ENCODE results near the gene TNF. TPM values are rescaled to one million over a fixed set of nuclear protein-coding genes. Genes with fewer than 3 reads are reported as not detected.

TNF gene
- total RNA-seq, 1 donor from 2014 or later = not detected

GRCh38 chr6:31582230-31582643, 6.9 kb downstream of the TNF start, which contains the start of gene LTB:
Gene LTB, minus strand, starts transcription at chr6:31582424. Its CDS starts 7 bp downstream, at chr6:31582417.
- no peaks in the 10 kb centered on the region for H3K27me3 ChIP-seq
- H3K4me3 ChIP-seq = peak within 1 kb of the TSS; percentile 68 to 74
- intact Hi-C loops (cut with DNase I) = no loop called here
- H3K9me3 ChIP-seq = no peaks in the 10 kb centered on the region
- TF ChIP-seq POLR2A (IDR thresholded peaks at IDR 0.05) = no peak
- no peak for DNase-seq (ENCODE audit: extremely low spot score in 2 of 2)
- H3K27ac ChIP-seq = peak within 1 kb of the TSS; percentile 92
- peaks cover 25% of the 10 kb centered on the region for H3K4me1 ChIP-seq
- no peaks in the 10 kb centered on the region for H3K36me3 ChIP-seq

GRCh38 chr6:31585491-31585890, 10.1 kb downstream of the TNF start:
- no peaks in the 10 kb centered on the region for H3K9me3 ChIP-seq
- H3K4me3 ChIP-seq = no peak overlapping the region
- H3K27ac ChIP-seq = no peak overlapping the region
- DNase-seq (ENCODE audit: extremely low spot score in 2 of 2) = no peak
- no peak for TF ChIP-seq POLR2A (IDR thresholded peaks at IDR 0.05)
- no peak for TF ChIP-seq POLR2AphosphoS5 (IDR thresholded peaks at IDR 0.05; ENCODE audit: insufficient read depth in 1 of 2, low read depth in 1 of 2)
- no peak for TF ChIP-seq CTCF (IDR thresholded peaks at IDR 0.05)
- H3K4me1 ChIP-seq = peaks cover 22% of the 10 kb centered on the region
- no peaks in the 10 kb centered on the region for H3K36me3 ChIP-seq
- H3K27me3 ChIP-seq = no peaks in the 10 kb centered on the region
- intact Hi-C loops (cut with DNase I) = no loop called here

- no peaks in the 10 kb centered on the region for H3K36me3 ChIP-seq
- no peak within 1 kb of the TSS for H3K4me3 ChIP-seq
- H3K4me1 ChIP-seq = peaks cover 19% of the 10 kb centered on the region
- intact Hi-C loops (cut with DNase I) = no loop called here
- TF ChIP-seq POLR2A (IDR thresholded peaks at IDR 0.05) (no peak), CTCF (IDR thresholded peaks at IDR 0.05) (no peak), POLR2AphosphoS5 (IDR thresholded peaks at IDR 0.05; ENCODE audit: insufficient read depth in 1 of 2, low read depth in 1 of 2) (no peak)
- no peak within 1 kb of the TSS for H3K27ac ChIP-seq
- DNase-seq (ENCODE audit: extremely low spot score in 2 of 2) = no peak
- no peaks in the 10 kb centered on the region for H3K9me3 ChIP-seq
- H3K27me3 ChIP-seq = no peaks in the 10 kb centered on the region
These were observed 10.6 kb downstream of the TNF start, which contains the start of gene LST1 for GRCh38 chr6:31586008-31586407. Gene LST1, plus strand, starts transcription at chr6:31586277. Its CDS starts 1,023 bp downstream, at chr6:31587300.

- H3K27ac ChIP-seq = no peak overlapping the region
These were observed 11.4 kb downstream of the TNF start for GRCh38 chr6:31586599-31587281.

More at GRCh38 chr6:31586599-31587281, 11.4 kb downstream of the TNF start:
- no peaks in the 10 kb centered on the region for H3K36me3 ChIP-seq
- no peak overlapping the region for H3K4me3 ChIP-seq
- H3K27me3 ChIP-seq = no peaks in the 10 kb centered on the region
- H3K9me3 ChIP-seq = no peaks in the 10 kb centered on the region
- DNase-seq (ENCODE audit: extremely low spot score in 2 of 2) = no peak
- intact Hi-C loops (cut with DNase I) = no loop called here
- TF ChIP-seq CTCF (IDR thresholded peaks at IDR 0.05) = no peak
- TF ChIP-seq POLR2AphosphoS5 (IDR thresholded peaks at IDR 0.05; ENCODE audit: insufficient read depth in 1 of 2, low read depth in 1 of 2) = no peak
- TF ChIP-seq POLR2A (IDR thresholded peaks at IDR 0.05) = no peak
- H3K4me1 ChIP-seq = peaks cover 13% of the 10 kb centered on the region
